Activated naive CD8-positive, alpha-beta T cell treated with anti-CD3 and anti-CD28 coated beads, Interleukin-2, amount 10 ng/mL, durations not matched to agents 7 days and 5 days (primary cell): ENCODE data around the gene RETREG1. TPM values are rescaled to one million over a fixed set of nuclear protein-coding genes. Genes with fewer than 3 reads are reported as not detected.

Experiments used
- ATAC-seq: fragments of 150-1000 bp; cut with Tn5 transposase; one replicate; pipeline ENCODE4 v1.10.0; 2021; ENCODE audit warnings: low read depth, moderate library complexity
- POLR2A ChIA-PET: fragments of 350-600 bp; sonication (Branson Sonifier 250); formaldehyde crosslinking; loops from one replicate; lab custom pipeline; 2021; ENCODE audit warnings: antibody characterized with exemption; lab: Charles Lee
- DNase-seq: peaks from one replicate; pipeline ENCODE4 v3.0.0; 2021
- H3K27ac Mint-ChIP-seq: one replicate; pipeline ENCODE4 v1.8.0; 2022; ENCODE audit warnings: mild to moderate bottlenecking, mixed read lengths
- H3K27me3 Mint-ChIP-seq: one replicate; pipeline ENCODE4 v1.8.0; 2022; ENCODE audit warnings: mild to moderate bottlenecking, moderate library complexity, mixed read lengths
- H3K36me3 Mint-ChIP-seq: one replicate; pipeline ENCODE4 v1.8.0; 2021; ENCODE audit warnings: mild to moderate bottlenecking, mixed read lengths
- H3K4me1 Mint-ChIP-seq: one replicate; pipeline ENCODE4 v1.8.0; 2021; ENCODE audit warnings: mixed read lengths
- H3K4me3 Mint-ChIP-seq: one replicate; pipeline ENCODE4 v1.8.0; 2022; ENCODE audit warnings: mild to moderate bottlenecking, moderate library complexity, mixed read lengths
- H3K9me3 Mint-ChIP-seq: one replicate; pipeline ENCODE4 v1.8.0; 2021; ENCODE audit warnings: mixed read lengths
- total RNA-seq, 2 experiments: library from RNA; stranded (reverse); gene quantifications; one replicate each; pipeline ENCODE4 v1.2.3, GENCODE V29; 2021

Gene RETREG1
- total RNA-seq, 2 experiments from 2014 or later, result 50.9 to 59.8 TPM

GRCh38 chr5:16538006-16538405 lies 78.8 kb downstream of the RETREG1 start:
- no peaks in the 10 kb centered on the region for H3K27me3 Mint-ChIP-seq
- H3K36me3 Mint-ChIP-seq, result peaks cover 30% of the 10 kb centered on the region
- no peak for ATAC-seq
- no peak overlapping the region for H3K27ac Mint-ChIP-seq
- H3K4me3 Mint-ChIP-seq, result no peak overlapping the region
- no peaks in the 10 kb centered on the region for H3K9me3 Mint-ChIP-seq
- H3K4me1 Mint-ChIP-seq, result peaks cover 20% of the 10 kb centered on the region
- POLR2A ChIA-PET, result no interaction called here
- DNase-seq, result no peak

- Mint-ChIP-seq H3K4me1 (peaks cover 20% of the 10 kb centered on the region), H3K4me3 (no peak overlapping the region), H3K9me3 (no peaks in the 10 kb centered on the region), H3K27ac (no peak overlapping the region), H3K36me3 (peaks cover 30% of the 10 kb centered on the region), H3K27me3 (no peaks in the 10 kb centered on the region)
- ATAC-seq, result no peak
- DNase-seq, result no peak
- POLR2A ChIA-PET, result no interaction called here
These were observed 80.0 kb downstream of the RETREG1 start for GRCh38 chr5:16536818-16537217.

GRCh38 chr5:16536246-16536645 lies 80.6 kb downstream of the RETREG1 start:
- no peak overlapping the region for H3K4me3 Mint-ChIP-seq
- no peaks in the 10 kb centered on the region for H3K9me3 Mint-ChIP-seq
- H3K27me3 Mint-ChIP-seq, result no peaks in the 10 kb centered on the region
- POLR2A ChIA-PET, result no interaction called here
- no peak for ATAC-seq
- DNase-seq, result no peak
- peaks cover 14% of the 10 kb centered on the region for H3K4me1 Mint-ChIP-seq
- H3K36me3 Mint-ChIP-seq, result peaks cover 30% of the 10 kb centered on the region
- H3K27ac Mint-ChIP-seq, result no peak overlapping the region

- DNase-seq (no peak), ATAC-seq (no peak)
- Mint-ChIP-seq H3K27me3 (no peaks in the 10 kb centered on the region), H3K4me1 (peaks cover 3% of the 10 kb centered on the region), H3K9me3 (no peaks in the 10 kb centered on the region), H3K4me3 (no peak overlapping the region), H3K36me3 (peaks cover 32% of the 10 kb centered on the region), H3K27ac (no peak overlapping the region)
- POLR2A ChIA-PET, result no interaction called here
These were observed 82.5 kb downstream of the RETREG1 start for GRCh38 chr5:16534280-16534679.

- Mint-ChIP-seq H3K9me3 (no peaks in the 10 kb centered on the region), H3K4me1 (peaks cover under 1% of the 10 kb centered on the region), H3K4me3 (no peak overlapping the region), H3K36me3 (peaks cover 13% of the 10 kb centered on the region), H3K27me3 (no peaks in the 10 kb centered on the region), H3K27ac (no peak overlapping the region)
- DNase-seq (no peak), ATAC-seq (no peak)
- POLR2A ChIA-PET, result no interaction called here
These were observed 85.6 kb downstream of the RETREG1 start for GRCh38 chr5:16531063-16531648.

- Mint-ChIP-seq H3K27me3 (no peaks in the 10 kb centered on the region), H3K36me3 (peaks cover 11% of the 10 kb centered on the region), H3K4me1 (peaks cover under 1% of the 10 kb centered on the region), H3K9me3 (no peaks in the 10 kb centered on the region), H3K4me3 (no peak overlapping the region), H3K27ac (no peak overlapping the region)
- ATAC-seq (no peak), DNase-seq (no peak)
- POLR2A ChIA-PET, result no interaction called here
These were observed 87.5 kb downstream of the RETREG1 start for GRCh38 chr5:16529306-16529705.

- H3K4me3 Mint-ChIP-seq, result no peak overlapping the region
- ATAC-seq, result no peak
- no peaks in the 10 kb centered on the region for H3K27me3 Mint-ChIP-seq
- no peaks in the 10 kb centered on the region for H3K9me3 Mint-ChIP-seq
- POLR2A ChIA-PET, result no interaction called here
- DNase-seq, result no peak
- peaks cover 15% of the 10 kb centered on the region for H3K36me3 Mint-ChIP-seq
- H3K27ac Mint-ChIP-seq, result no peak overlapping the region
- peaks cover 7% of the 10 kb centered on the region for H3K4me1 Mint-ChIP-seq
These were observed 88.3 kb downstream of the RETREG1 start for GRCh38 chr5:16528382-16529110.

- H3K4me1 Mint-ChIP-seq, result peaks cover 16% of the 10 kb centered on the region
- ATAC-seq (no peak), DNase-seq (no peak)
- no peak overlapping the region for H3K27ac Mint-ChIP-seq
- no peaks in the 10 kb centered on the region for H3K27me3 Mint-ChIP-seq
- H3K4me3 Mint-ChIP-seq, result no peak overlapping the region
- POLR2A ChIA-PET, result no interaction called here
- H3K9me3 Mint-ChIP-seq, result no peaks in the 10 kb centered on the region
- H3K36me3 Mint-ChIP-seq, result peaks cover 21% of the 10 kb centered on the region
These were observed 91.1 kb downstream of the RETREG1 start for GRCh38 chr5:16525651-16526050.

- H3K4me1 Mint-ChIP-seq, result peaks cover 19% of the 10 kb centered on the region
- H3K4me3 Mint-ChIP-seq, result no peak overlapping the region
- peaks cover 21% of the 10 kb centered on the region for H3K36me3 Mint-ChIP-seq
These were observed 92.5 kb downstream of the RETREG1 start for GRCh38 chr5:16524286-16524685.

GRCh38 chr5:16521521-16522483 lies 95.0 kb downstream of the RETREG1 start:
- DNase-seq (no peak), ATAC-seq (no peak)
- Mint-ChIP-seq H3K27ac (no peak overlapping the region), H3K9me3 (no peaks in the 10 kb centered on the region), H3K4me1 (peaks cover 20% of the 10 kb centered on the region), H3K27me3 (no peaks in the 10 kb centered on the region), H3K36me3 (peaks cover 21% of the 10 kb centered on the region), H3K4me3 (no peak overlapping the region)
- POLR2A ChIA-PET, result no interaction called here

More at GRCh38 chr5:16524286-16524685, 92.5 kb downstream of the RETREG1 start:
- Mint-ChIP-seq H3K27ac (no peak overlapping the region), H3K27me3 (no peaks in the 10 kb centered on the region), H3K9me3 (no peaks in the 10 kb centered on the region)
- POLR2A ChIA-PET, result no interaction called here
- ATAC-seq (no peak), DNase-seq (no peak)

- H3K27me3 Mint-ChIP-seq, result no peaks in the 10 kb centered on the region
- H3K4me3 Mint-ChIP-seq, result no peak overlapping the region
- POLR2A ChIA-PET, result no interaction called here
- H3K9me3 Mint-ChIP-seq, result no peaks in the 10 kb centered on the region
- no peak overlapping the region for H3K27ac Mint-ChIP-seq
- ATAC-seq (no peak), DNase-seq (no peak)
- H3K4me1 Mint-ChIP-seq, result peaks cover 20% of the 10 kb centered on the region
- peaks cover 21% of the 10 kb centered on the region for H3K36me3 Mint-ChIP-seq
These were observed 96.0 kb downstream of the RETREG1 start for GRCh38 chr5:16520841-16521240.

- H3K27me3 Mint-ChIP-seq, result no peaks in the 10 kb centered on the region
- peaks cover 1% of the 10 kb centered on the region for H3K9me3 Mint-ChIP-seq
- no peak overlapping the region for H3K4me3 Mint-ChIP-seq
- ATAC-seq (no peak), DNase-seq (no peak)
- peaks cover 16% of the 10 kb centered on the region for H3K36me3 Mint-ChIP-seq
- H3K4me1 Mint-ChIP-seq, result peaks cover 20% of the 10 kb centered on the region
- POLR2A ChIA-PET, result no interaction called here
- no peak overlapping the region for H3K27ac Mint-ChIP-seq
These were observed 97.4 kb downstream of the RETREG1 start for GRCh38 chr5:16519435-16519834.

GRCh38 chr5:16518606-16519005 lies 98.2 kb downstream of the RETREG1 start:
- H3K27me3 Mint-ChIP-seq, result no peaks in the 10 kb centered on the region
- no peak overlapping the region for H3K4me3 Mint-ChIP-seq
- no peak for ATAC-seq
- H3K9me3 Mint-ChIP-seq, result peaks cover 1% of the 10 kb centered on the region
- POLR2A ChIA-PET, result no interaction called here
- no peak for DNase-seq
- peaks cover 9% of the 10 kb centered on the region for H3K36me3 Mint-ChIP-seq
- H3K27ac Mint-ChIP-seq, result no peak overlapping the region
- peaks cover 13% of the 10 kb centered on the region for H3K4me1 Mint-ChIP-seq
